HepG2 (cell line): ENCODE measurements around the gene HOXA13. TPM values are rescaled to one million over a fixed set of nuclear protein-coding genes. Genes with fewer than 3 reads are reported as not detected.

Source experiments
- ATAC-seq: fragments of 200-7000 bp; cut with Tn5 transposase; 3 replicates; pipeline ENCODE4 v1.9.1; 2020; ENCODE audit warnings: mild to moderate bottlenecking, moderate library complexity
- BruUV-seq: library from RNA; stranded (reverse); fragments of 400-500 nt; replicated peaks from 2 replicates; lab custom pipeline; 2021; lab: Mats Ljungman, UMichigan
- CTCF ChIA-PET: fragments of 300-600 bp; formaldehyde crosslinking; extraction: SDS; loops from one replicate; lab custom pipeline; 2021; ENCODE audit warnings: low total read pairs, inconsistent platforms, low intra/inter-chr PET ratio; lab: Yijun Ruan, JAX
- POLR2A ChIA-PET: fragments of 350-600 bp; sonication (Branson Sonifier 250); formaldehyde crosslinking; loops from one replicate; lab custom pipeline; 2020; ENCODE audit warnings: antibody characterized with exemption, inconsistent platforms; lab: Yijun Ruan, JAX
- DNase-seq: peaks from one replicate; pipeline ENCODE4 v3.0.0-alpha.2; 2015; ENCODE audit warnings: low spot score
- FAIRE-seq: peaks from 3 replicates; lab custom pipeline; 2011; peaks lifted over from hg19 to GRCh38; lab: Jason Lieb, UNC
- H2AFZ ChIP-seq: one replicate; pipeline ENCODE4 v1.6.1; 2011; ENCODE audit warnings: low read length, inconsistent platforms
- H3K27ac ChIP-seq: fragments of 300-600 bp; 3 replicates; pipeline ENCODE4 v1.8.0; 2011; ENCODE audit warnings: mixed run types, mild to moderate bottlenecking, mixed read lengths, low read length, inconsistent platforms; ENCODE audit not compliant: insufficient read depth; ENCODE audit errors: extremely low read length
- H3K27me3 ChIP-seq, 2 experiments: fragments of 200-600 bp in 1 of 2; 2 replicates in 1 of 2; 3 replicates in 1 of 2; pipeline versions ENCODE4 v1.6.0 to v1.8.0; 2011; ENCODE audit warnings: low read length in 2 of 2, mild to moderate bottlenecking in 2 of 2, moderate library complexity in 2 of 2, inconsistent platforms in 1 of 2; ENCODE audit not compliant: insufficient read depth in 2 of 2, control insufficient read depth in 1 of 2
- H3K36me3 ChIP-seq, 2 experiments: fragments of 200-600 bp in 1 of 2; replicated peaks in 1 of 2; 2 replicates in 1 of 2; 3 replicates in 1 of 2; pipeline versions ENCODE4 v1.5.1 to v1.8.0; 2011; ENCODE audit warnings: low read length in 2 of 2, inconsistent platforms in 1 of 2; ENCODE audit not compliant: insufficient read depth in 2 of 2, control insufficient read depth in 1 of 2
- H3K4me1 ChIP-seq: 2 replicates; pipeline ENCODE4 v1.5.1; 2012; ENCODE audit warnings: low read length, inconsistent platforms; ENCODE audit not compliant: insufficient read depth
- H3K4me2 ChIP-seq: 2 replicates; pipeline ENCODE4 v1.6.0; 2011; ENCODE audit warnings: low read depth, low read length, inconsistent platforms
- H3K4me3 ChIP-seq, 3 experiments: fragments of 200-600 bp in 1 of 3; sonication (generic), shearing (Covaris generic) in 1 of 3; replicated peaks in 1 of 3; 2 replicates each; pipeline ENCODE4 v1.5.1; 2011 to 2016; ENCODE audit warnings: low read length in 3 of 3, inconsistent platforms in 2 of 3, low read depth in 2 of 3, mild to moderate bottlenecking in 2 of 3, control low read depth in 1 of 3, mixed read lengths in 1 of 3; ENCODE audit not compliant: insufficient read depth in 1 of 3
- H3K79me2 ChIP-seq: one replicate; pipeline ENCODE4 v1.6.1; 2011; ENCODE audit warnings: low read length, inconsistent platforms; ENCODE audit not compliant: insufficient read depth
- H3K9ac ChIP-seq: 2 replicates; pipeline ENCODE4 v1.6.0; 2011; ENCODE audit warnings: mild to moderate bottlenecking, low read depth, low read length, inconsistent platforms; ENCODE audit not compliant: insufficient read depth
- H3K9me3 ChIP-seq: 2 replicates; pipeline ENCODE4 v1.5.1; 2012; ENCODE audit warnings: mild to moderate bottlenecking, low read length
- H4K20me1 ChIP-seq: 2 replicates; pipeline ENCODE4 v1.6.0; 2011; ENCODE audit warnings: inconsistent platforms, mild to moderate bottlenecking, low read length, moderate library complexity; ENCODE audit not compliant: insufficient read depth
- KDM5A ChIP-seq: fragments of 200-600 bp; sonication (generic); IDR thresholded peaks from 2 replicates; pipeline ENCODE4 v1.7.0; 2018; ENCODE audit warnings: antibody characterized with exemption, mild to moderate bottlenecking, low read length, borderline replicate concordance
- NBN ChIP-seq: fragments of 450-650 bp; conservative IDR thresholded peaks from 2 replicates; pipeline ENCODE4 v1.6.1; 2017
- RARG ChIP-seq: sonication (generic); formaldehyde crosslinking; IDR thresholded peaks from 2 replicates; pipeline ENCODE4 v1.4.0; 2020; ENCODE audit warnings: low read depth, mild to moderate bottlenecking, missing genetic modification reagents
- ZNF160 ChIP-seq: sonication (generic); formaldehyde crosslinking; IDR thresholded peaks from 2 replicates; pipeline ENCODE4 v1.8.0; 2022; ENCODE audit warnings: mild to moderate bottlenecking, inconsistent platforms, missing genetic modification reagents
- ZNF34 ChIP-seq: sonication (generic); formaldehyde crosslinking; IDR thresholded peaks from 2 replicates; pipeline ENCODE4 v1.4.0; 2020; ENCODE audit warnings: mild to moderate bottlenecking, missing genetic modification reagents, borderline replicate concordance
- WGBS: methylation state at CpG from one replicate; pipeline ENCODE4 v1.1.6; 2017; ENCODE audit warnings: low lambda C conversion rate; 5-methylcytosine and 5-hydroxymethylcytosine counted together
- in situ Hi-C: cut with HindIII; loops from 2 replicates; pipeline ENCODE4 v1.10.0; 2017; ENCODE audit warnings: low pct_unique_long_range_greater_than_20kb; ENCODE audit not compliant: extremely low pct_ligation_motif_present
- intact Hi-C: fragments of 100-400 bp; cut with micrococcal nuclease; formaldehyde crosslinking; loops from one replicate; pipeline ENCODE4 v1.10.0; 2022; ENCODE audit not compliant: unreplicated experiment
- polyA plus RNA-seq, 8 experiments: library from polyadenylated mRNA; depleted of rRNA in 3 of 8; stranded (reverse) in 7 of 8; unstranded in 1 of 8; fragments of >200 nt; fragmentation: Illumina TruSeq in 4 of 8; extraction: Trizol in 4 of 8; gene quantifications; 2 replicates each; pipeline versions ENCODE4 v1.2.1 to v1.2.3, GENCODE V29; 2011 to 2016; ENCODE audit warnings: low read depth in 4 of 8, missing spikeins in 1 of 8, mixed read lengths in 1 of 8; ENCODE audit not compliant: insufficient read depth in 1 of 8
- total RNA-seq, 5 experiments: library from RNA; depleted of rRNA; stranded (reverse); fragments of >200 nt; fragmentation: Illumina TruSeq; extraction: Trizol; gene quantifications; 2 replicates each; pipeline ENCODE4 v1.2.3, GENCODE V29; 2016; ENCODE audit warnings: low read depth in 1 of 5
- TF ChIP-seq, protein P1 (sequence below): sonication (generic); formaldehyde crosslinking; IDR thresholded peaks from 2 replicates; pipeline ENCODE4 v1.4.0; 2020; ENCODE audit warnings: mild to moderate bottlenecking, missing genetic modification reagents

The HOXA13 gene
- total and polyA plus RNA-seq, 2 of the 13 experiments (the other 11 are each of a cell fraction or from before 2014, with no cell fraction given): 0.01 to 0.04 TPM

DNA sequence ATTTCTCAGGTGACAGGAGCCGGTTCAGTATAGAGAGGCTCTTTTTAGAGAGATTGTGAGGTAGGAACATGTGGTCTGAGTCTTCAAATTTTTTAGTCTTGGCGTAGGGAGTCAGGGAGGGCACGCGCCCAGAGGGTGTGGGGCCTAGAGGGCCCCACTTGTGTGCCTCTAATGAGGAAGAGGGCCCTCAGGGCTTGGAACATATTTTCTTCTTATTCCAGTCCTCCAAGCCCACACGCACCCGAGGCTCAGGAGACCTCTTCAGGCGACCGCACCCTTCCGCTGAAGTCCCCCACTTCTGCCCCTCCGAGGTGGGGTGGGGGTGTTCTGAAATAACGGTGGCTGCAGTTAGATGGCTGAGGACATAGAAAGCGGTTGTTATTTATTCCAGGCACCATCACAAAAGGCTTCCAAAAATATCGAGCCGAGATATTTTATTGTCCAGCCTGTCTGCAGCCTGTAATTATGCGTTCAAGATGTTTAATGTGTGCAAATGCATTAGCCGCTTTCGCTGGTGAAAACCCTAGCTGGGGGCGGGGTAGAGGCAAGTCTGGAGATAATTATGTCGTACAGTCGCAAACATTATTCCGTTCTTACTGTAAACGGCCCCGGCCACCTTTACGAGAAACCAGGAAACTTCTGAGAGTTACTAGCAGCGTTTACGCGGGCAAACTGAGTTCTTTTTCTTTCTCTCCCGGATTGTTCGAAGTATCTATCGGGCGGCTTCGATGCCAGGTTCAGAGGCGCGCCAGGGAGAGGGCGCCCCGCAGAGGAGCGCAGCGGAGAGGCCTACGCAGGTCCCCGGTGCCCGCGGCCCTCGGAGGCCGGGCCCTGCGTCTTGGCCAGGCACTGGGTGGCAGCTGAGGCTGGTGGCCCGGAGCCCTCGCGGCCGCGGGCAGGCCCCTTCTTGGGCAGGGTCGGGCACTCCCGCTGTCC lies 12.9 kb upstream of the HOXA13 start:
- Histone ChIP-seq H2AFZ (no peak overlapping the region), H3K9ac (no peak overlapping the region), H3K27ac (no peak overlapping the region), H3K4me2 (no peak overlapping the region), H3K4me3 (no peak overlapping the region), H3K36me3 (no peaks in the 10 kb centered on the region), H4K20me1 (no peaks in the 10 kb centered on the region), H3K4me1 (peaks cover 15% of the 10 kb centered on the region), H3K27me3 (peaks cover 3 to 77% of the 10 kb centered on the region in 2 experiments; a peak in 4 of 5 replicates), H3K9me3 (no peaks in the 10 kb centered on the region), H3K79me2 (no peaks in the 10 kb centered on the region)
- WGBS: 67% methylated on average over 34 of the region's 52 CpGs
- intact Hi-C loops (loop anchor here (5.0 kb wide), 1 partner anchor 810 kb away; no protein-coding TSS in a partner anchor), in situ Hi-C loops (no loop called here)
- FAIRE-seq (no peak), DNase-seq (no peak), ATAC-seq (no peak)
- TF ChIP-seq RARG (CRISPR knock-in tag): no peak
- TF ChIP-seq ZNF34: no peak
- no peak for TF ChIP-seq NBN
- TF ChIP-seq ZNF160 (CRISPR knock-in tag): no peak
- TF ChIP-seq, protein P1, sequence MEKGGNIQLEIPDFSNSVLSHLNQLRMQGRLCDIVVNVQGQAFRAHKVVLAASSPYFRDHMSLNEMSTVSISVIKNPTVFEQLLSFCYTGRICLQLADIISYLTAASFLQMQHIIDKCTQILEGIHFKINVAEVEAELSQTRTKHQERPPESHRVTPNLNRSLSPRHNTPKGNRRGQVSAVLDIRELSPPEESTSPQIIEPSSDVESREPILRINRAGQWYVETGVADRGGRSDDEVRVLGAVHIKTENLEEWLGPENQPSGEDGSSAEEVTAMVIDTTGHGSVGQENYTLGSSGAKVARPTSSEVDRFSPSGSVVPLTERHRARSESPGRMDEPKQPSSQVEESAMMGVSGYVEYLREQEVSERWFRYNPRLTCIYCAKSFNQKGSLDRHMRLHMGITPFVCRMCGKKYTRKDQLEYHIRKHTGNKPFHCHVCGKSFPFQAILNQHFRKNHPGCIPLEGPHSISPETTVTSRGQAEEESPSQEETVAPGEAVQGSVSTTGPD (CRISPR knock-in tag): no peak
- no peak for TF ChIP-seq KDM5A
- CTCF ChIA-PET: no interaction called here
- no TSS peak for BruUV-seq
- POLR2A ChIA-PET: no interaction called here
